WERI-Rb-1 (cell line): ENCODE data around the gene TNFAIP8L1.

ENCODE experiments used
- DNase-seq: peaks from one replicate; pipeline ENCODE4 v3.0.0-alpha.2; 2020
- H3K27ac ChIP-seq: fragments of 250-450 bp; sonication (Bioruptor Pico); 2 replicates; pipeline ENCODE4 v1.5.1; 2020; ENCODE audit warnings: mild to moderate bottlenecking, moderate library complexity
- H3K27me3 ChIP-seq: fragments of 250-450 bp; sonication (Bioruptor Pico); 2 replicates; pipeline ENCODE4 v1.5.1; 2021; ENCODE audit warnings: mild to moderate bottlenecking, low read depth, moderate library complexity; ENCODE audit not compliant: insufficient read depth, severe bottlenecking
- H3K36me3 ChIP-seq: fragments of 250-450 bp; sonication (Bioruptor Pico); 2 replicates; pipeline ENCODE4 v1.5.1; 2020; ENCODE audit warnings: mild to moderate bottlenecking, moderate library complexity
- H3K4me3 ChIP-seq: 2 replicates; pipeline ENCODE4 v1.5.1; 2011; ENCODE audit warnings: low read depth, mild to moderate bottlenecking, control low read depth, low read length
- H3K9me3 ChIP-seq: fragments of 250-450 bp; sonication (Bioruptor Pico); 2 replicates; pipeline ENCODE4 v1.5.1; 2021; ENCODE audit warnings: mild to moderate bottlenecking, moderate library complexity; ENCODE audit not compliant: severe bottlenecking
- CTCF ChIP-seq: IDR thresholded peaks from 2 replicates; pipeline ENCODE4 v1.5.1; 2011; ENCODE audit warnings: low read depth, mild to moderate bottlenecking, control low read depth, inconsistent platforms, low read length

TNFAIP8L1 gene

DNA sequence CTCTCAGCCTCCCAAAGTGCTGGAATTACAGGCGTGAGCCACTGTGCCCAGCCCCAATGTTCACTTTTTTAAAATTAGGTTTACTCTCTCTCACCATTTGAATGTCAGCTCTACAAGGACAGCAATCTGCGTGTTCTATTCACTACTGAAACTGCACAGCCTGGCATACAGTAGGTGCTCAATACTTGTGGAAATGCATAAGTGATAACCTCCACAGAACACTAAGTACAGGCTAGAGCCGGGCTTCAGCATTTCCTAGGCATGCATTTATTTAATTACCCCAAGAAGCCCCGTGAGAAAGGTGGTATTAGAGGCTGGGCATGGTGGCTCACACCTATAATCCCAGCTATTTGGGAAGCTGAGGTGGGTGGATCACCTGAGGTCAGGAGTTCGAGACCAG, 33.1 kb upstream of the TNFAIP8L1 start:
- H3K36me3 ChIP-seq, result no peaks in the 10 kb centered on the region
- no peak overlapping the region for H3K27ac ChIP-seq
- no peak for DNase-seq
- no peak for TF ChIP-seq CTCF
- no peak overlapping the region for H3K4me3 ChIP-seq
- H3K27me3 ChIP-seq, result no peaks in the 10 kb centered on the region
- no peaks in the 10 kb centered on the region for H3K9me3 ChIP-seq

- TF ChIP-seq CTCF, result 0 out of 2 replicates have a peak, but pooled peaks have one; percentile 8
- Histone ChIP-seq H3K36me3 (no peaks in the 10 kb centered on the region), H3K4me3 (peak overlapping the region; percentile 32), H3K27me3 (no peaks in the 10 kb centered on the region), H3K9me3 (no peaks in the 10 kb centered on the region), H3K27ac (no peak overlapping the region; the same call in 1 of the 2 replicates)
- peak; percentile 74 for DNase-seq
Observed at GRCh38 chr19:4606921-4607678, 32.2 kb upstream of the TNFAIP8L1 start.

DNA sequence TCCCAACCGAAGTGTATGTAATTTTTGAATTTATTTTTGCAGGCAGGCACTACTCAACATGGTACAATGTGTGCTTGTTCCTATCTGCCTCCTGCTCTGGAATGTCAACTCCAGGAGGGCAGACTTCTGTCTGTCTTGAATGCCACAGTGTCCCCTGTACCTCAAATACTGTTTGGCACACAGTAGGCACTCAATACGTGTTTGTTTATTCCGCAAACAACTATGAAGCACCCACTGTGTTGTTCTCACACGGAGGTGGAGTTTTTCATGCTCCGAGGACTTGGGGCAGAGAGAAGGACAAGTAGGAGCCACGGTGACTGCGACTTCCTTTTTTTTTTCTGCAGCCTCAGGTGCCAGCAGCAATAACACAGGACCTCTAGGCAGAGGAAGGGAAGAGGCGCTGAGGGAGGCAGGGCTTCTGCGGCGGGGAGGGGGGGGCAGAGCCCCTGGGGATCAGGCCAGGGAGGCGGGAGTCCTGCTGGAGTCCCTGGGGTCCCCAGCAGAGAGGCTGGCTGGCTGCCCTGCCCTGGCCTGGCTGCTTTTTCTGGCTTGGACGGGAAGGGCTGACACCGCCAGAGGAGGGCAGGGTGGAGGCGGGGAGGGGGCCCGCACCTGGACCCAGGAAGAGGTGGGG, 29.3 kb upstream of the TNFAIP8L1 start:
- Histone ChIP-seq H3K27ac (no peak overlapping the region), H3K9me3 (no peaks in the 10 kb centered on the region)

DNA sequence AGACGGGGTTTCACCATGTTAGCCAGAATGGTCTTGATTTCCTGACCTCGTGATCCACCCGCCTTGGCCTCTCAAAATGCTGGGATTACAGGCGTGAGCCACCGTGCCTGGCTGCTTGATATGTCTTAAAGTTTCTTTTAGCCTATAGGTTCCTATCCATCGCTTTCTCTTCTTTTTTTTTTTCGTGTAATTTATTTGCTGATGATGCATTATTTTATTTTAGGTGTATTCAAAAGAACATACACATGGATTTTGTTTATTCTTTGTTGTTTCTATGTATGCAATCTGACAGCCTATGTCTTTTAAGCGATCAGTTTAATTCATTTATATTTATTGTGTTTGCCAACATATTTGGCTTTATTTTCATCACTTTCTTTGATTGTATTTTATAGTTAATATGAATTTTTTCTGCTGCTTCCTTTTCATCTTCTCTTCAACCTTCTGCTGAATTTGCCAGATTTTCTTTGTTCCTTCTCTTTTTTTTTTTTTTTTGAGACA, 26.0 kb upstream of the TNFAIP8L1 start:
- TF ChIP-seq CTCF, result no peak
- no peak overlapping the region for H3K27ac ChIP-seq
- H3K4me3 ChIP-seq, result no peak overlapping the region
- DNase-seq, result no peak
- no peaks in the 10 kb centered on the region for H3K36me3 ChIP-seq
- H3K27me3 ChIP-seq, result no peaks in the 10 kb centered on the region
- no peaks in the 10 kb centered on the region for H3K9me3 ChIP-seq

More for the DNA sequence above, 29.3 kb upstream of the TNFAIP8L1 start:
- Histone ChIP-seq H3K4me3 (no peak overlapping the region), H3K36me3 (no peaks in the 10 kb centered on the region), H3K27me3 (no peaks in the 10 kb centered on the region)
- peak; percentile 38 for DNase-seq
- TF ChIP-seq CTCF, result no peak

DNA sequence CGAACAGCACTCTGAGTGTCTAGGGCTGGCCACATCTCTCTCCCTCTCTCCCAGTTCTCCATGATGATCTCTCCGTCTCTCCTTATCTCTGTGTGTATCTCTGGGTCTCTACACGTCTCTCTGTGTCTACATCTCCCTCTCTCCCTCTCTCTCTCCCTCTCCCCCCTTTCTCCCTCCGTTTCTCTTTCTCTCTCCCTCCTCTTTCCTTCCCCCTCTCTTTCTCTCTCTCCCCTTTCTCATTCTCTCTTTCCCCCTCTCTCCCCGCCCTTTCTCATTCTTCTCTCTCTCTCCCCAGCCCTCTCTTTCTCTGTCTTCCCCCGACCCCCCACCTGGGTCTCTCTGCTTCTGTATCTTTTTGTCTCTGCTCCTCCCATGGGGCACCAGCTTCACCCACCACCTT, 21.3 kb upstream of the TNFAIP8L1 start:
- no peaks in the 10 kb centered on the region for H3K9me3 ChIP-seq
- no peak overlapping the region for H3K4me3 ChIP-seq
- no peaks in the 10 kb centered on the region for H3K36me3 ChIP-seq
- H3K27ac ChIP-seq, result no peak overlapping the region
- no peaks in the 10 kb centered on the region for H3K27me3 ChIP-seq
- no peak for DNase-seq
- TF ChIP-seq CTCF, result no peak
